CD4-positive, CD25-positive, alpha-beta regulatory T cell (primary cell): ENCODE results near the gene GNB2. TPM values are rescaled to one million over a fixed set of nuclear protein-coding genes. Genes with fewer than 3 reads are reported as not detected.

ENCODE experiments used
- ATAC-seq, 2 donors: fragments of 150-1000 bp; cut with Tn5 transposase; one replicate each; pipeline ENCODE4 v1.10.0; 2021; ENCODE audit warnings: low read depth in 2 of 2, moderate number of reproducible peaks in 2 of 2, moderate library complexity in 1 of 2
- DNase-seq, 3 donors: peaks; one replicate each; pipeline versions ENCODE4 v3.0.0 to v3.0.0-alpha.2; 2012 to 2022; ENCODE audit warnings: mixed read lengths in 1 of 3
- H3K27ac ChIP-seq: one replicate; pipeline ENCODE4 v1.7.0; 2013; ENCODE audit warnings: mild to moderate bottlenecking, low read length; ENCODE audit not compliant: insufficient read depth, poor library complexity, severe bottlenecking
- H3K27me3 ChIP-seq: one replicate; pipeline ENCODE4 v1.7.0; 2013; ENCODE audit warnings: low read length; ENCODE audit not compliant: control insufficient read depth, insufficient read depth
- H3K36me3 ChIP-seq: one replicate; pipeline ENCODE4 v1.7.0; 2013; ENCODE audit warnings: mild to moderate bottlenecking, low read length, moderate library complexity; ENCODE audit not compliant: control insufficient read depth, insufficient read depth
- H3K4me1 ChIP-seq: 2 replicates; pipeline ENCODE4 v1.7.0; 2013; ENCODE audit warnings: mild to moderate bottlenecking, low read length; ENCODE audit not compliant: insufficient read depth, control insufficient read depth, poor library complexity, severe bottlenecking
- H3K4me3 ChIP-seq: one replicate; pipeline ENCODE4 v1.7.0; 2013; ENCODE audit warnings: low read depth, mild to moderate bottlenecking, low read length, moderate library complexity
- H3K9me3 ChIP-seq, 2 experiments: 1 replicate in 1 of 2; 2 replicates in 1 of 2; pipeline ENCODE4 v1.7.0; 2013; ENCODE audit warnings: low read length in 2 of 2, mild to moderate bottlenecking in 1 of 2, moderate library complexity in 1 of 2; ENCODE audit not compliant: control insufficient read depth in 2 of 2
- H3K27ac Mint-ChIP-seq, 3 donors: one replicate each; pipeline ENCODE4 v1.8.0; 2020 to 2022; ENCODE audit warnings: mild to moderate bottlenecking in 3 of 3, mixed read lengths in 3 of 3, moderate library complexity in 2 of 3
- H3K27me3 Mint-ChIP-seq: one replicate; pipeline ENCODE4 v1.8.0; 2022; ENCODE audit warnings: mild to moderate bottlenecking, mixed read lengths
- H3K36me3 Mint-ChIP-seq: one replicate; pipeline ENCODE4 v1.8.0; 2020; ENCODE audit warnings: mixed read lengths
- H3K4me1 Mint-ChIP-seq, 4 donors: one replicate each; pipeline ENCODE4 v1.8.0; 2020 to 2022; ENCODE audit warnings: mixed read lengths in 4 of 4, mild to moderate bottlenecking in 1 of 4
- H3K4me3 Mint-ChIP-seq, 4 donors: one replicate each; pipeline ENCODE4 v1.8.0; 2020 to 2022; ENCODE audit warnings: mild to moderate bottlenecking in 4 of 4, mixed read lengths in 4 of 4, moderate library complexity in 3 of 4
- H3K9me3 Mint-ChIP-seq, 7 donors: one replicate each; pipeline ENCODE4 v1.8.0; 2020 to 2022; ENCODE audit warnings: mixed read lengths in 7 of 7, mild to moderate bottlenecking in 3 of 7, moderate library complexity in 2 of 7
- polyA plus RNA-seq, 4 donors: library from polyadenylated mRNA; unstranded; fragments of 300-500 nt; fragmentation: Illumina TruSeq; gene quantifications; one replicate each; pipeline ENCODE4 v1.2.3, GENCODE V29; 2021
- total RNA-seq: library from RNA; stranded (reverse); gene quantifications from one replicate; pipeline ENCODE4 v1.2.3, GENCODE V29; 2022

GNB2 gene
- total and polyA plus RNA-seq, 5 donors from 2014 or later = 47.2 to 160 (median 67.7) TPM

- peak; percentile 48 to 54 for ATAC-seq
- Mint-ChIP-seq H3K4me1 (peaks cover 0 to 23% (median 7%) of the 10 kb centered on the region in 4 donors), H3K27me3 (peaks cover 13% of the 10 kb centered on the region), H3K4me3 (peak overlapping the region; percentile 91 to 96 (median 94)), H3K9me3 (no peaks in the 10 kb centered on the region), H3K27ac (peak overlapping the region in 2 of 3 donors; percentile 75 to 90), H3K36me3 (no peaks in the 10 kb centered on the region)
- Histone ChIP-seq H3K4me3 (peak overlapping the region; percentile 61), H3K27me3 (peaks cover 2% of the 10 kb centered on the region), H3K4me1 (peaks cover 20% of the 10 kb centered on the region), H3K9me3 (no peaks in the 10 kb centered on the region), H3K27ac (peak overlapping the region; percentile 90), H3K36me3 (no peaks in the 10 kb centered on the region)
- peak; percentile 62 to 73 (median 69) for DNase-seq
These were observed 31.8 kb downstream of the GNB2 start for GRCh38 chr7:100705320-100705752.

- Histone ChIP-seq H3K27me3 (no peaks in the 10 kb centered on the region), H3K4me1 (peaks cover 20% of the 10 kb centered on the region), H3K27ac (peak within 1 kb of the TSS; percentile 90), H3K4me3 (peak within 1 kb of the TSS; percentile 75), H3K9me3 (no peaks in the 10 kb centered on the region), H3K36me3 (no peaks in the 10 kb centered on the region)
- Mint-ChIP-seq H3K9me3 (no peaks in the 10 kb centered on the region), H3K4me3 (peak within 1 kb of the TSS; percentile 91 to 96 (median 94)), H3K36me3 (no peaks in the 10 kb centered on the region), H3K27ac (peak within 1 kb of the TSS; percentile 90 to 96 (median 93)), H3K4me1 (peaks cover 0 to 23% (median 7%) of the 10 kb centered on the region in 4 donors), H3K27me3 (peaks cover 12% of the 10 kb centered on the region)
- peak; percentile 97 to 98 (median 98) for DNase-seq
- ATAC-seq = peak; percentile 95
These were observed 32.5 kb downstream of the GNB2 start, which contains the start of gene POP7 for GRCh38 chr7:100705753-100706671. POP7 (plus strand) TSS chr7:100706121; CDS start chr7:100706831, 710 bp downstream.

GRCh38 chr7:100706672-100707311 is 33.3 kb downstream of the GNB2 start:
- no peaks in the 10 kb centered on the region for H3K27me3 ChIP-seq
- H3K27ac Mint-ChIP-seq = peak overlapping the region in 2 of 3 donors; percentile 90 to 96
- H3K4me1 Mint-ChIP-seq = peaks cover 0 to 23% (median 7%) of the 10 kb centered on the region in 4 donors
- no peaks in the 10 kb centered on the region for H3K36me3 Mint-ChIP-seq
- no peaks in the 10 kb centered on the region for H3K9me3 ChIP-seq
- H3K4me1 ChIP-seq = peaks cover 20% of the 10 kb centered on the region
- H3K4me3 ChIP-seq = peak overlapping the region; percentile 75
- H3K4me3 Mint-ChIP-seq = peak overlapping the region; percentile 91 to 96 (median 94)
- H3K36me3 ChIP-seq = no peaks in the 10 kb centered on the region
- peaks cover 6% of the 10 kb centered on the region for H3K27me3 Mint-ChIP-seq
- H3K27ac ChIP-seq = peak overlapping the region; percentile 90
- DNase-seq (no peak), ATAC-seq (no peak)
- H3K9me3 Mint-ChIP-seq = no peaks in the 10 kb centered on the region

DNA sequence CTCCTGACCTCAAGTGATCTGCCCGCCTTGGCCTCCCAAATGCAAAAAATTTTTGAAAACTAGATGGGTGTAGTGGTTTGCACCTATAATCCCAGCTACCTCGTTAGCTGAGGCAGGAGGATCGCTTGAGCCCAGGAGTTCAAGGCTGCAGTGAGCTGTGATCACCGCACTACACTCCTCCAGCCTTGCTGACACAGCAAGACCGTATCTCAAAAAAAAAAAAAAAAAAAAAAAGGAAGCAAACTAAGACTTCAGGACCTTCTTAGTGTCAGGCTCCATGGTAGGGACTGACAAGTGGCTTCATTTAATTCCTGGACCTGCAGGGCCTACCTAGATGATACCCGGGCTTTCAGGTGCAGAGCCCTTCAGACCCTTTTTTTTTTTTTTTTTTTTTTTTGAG is 34.9 kb downstream of the GNB2 start:
- DNase-seq (no peak), ATAC-seq (no peak)
- Histone ChIP-seq H3K27me3 (no peaks in the 10 kb centered on the region), H3K9me3 (no peaks in the 10 kb centered on the region), H3K4me1 (peaks cover 20% of the 10 kb centered on the region), H3K4me3 (no peak overlapping the region), H3K27ac (no peak overlapping the region), H3K36me3 (no peaks in the 10 kb centered on the region)
- Mint-ChIP-seq H3K36me3 (no peaks in the 10 kb centered on the region), H3K27me3 (peaks cover 5% of the 10 kb centered on the region), H3K4me1 (peaks cover 0 to 23% (median 6%) of the 10 kb centered on the region in 4 donors), H3K9me3 (no peaks in the 10 kb centered on the region), H3K27ac (peak overlapping the region in 1 of 3 donors; percentile 38), H3K4me3 (peak overlapping the region in 3 of 4 donors; percentile 39 to 68 (median 43))

GRCh38 chr7:100710452-100710851 is 36.9 kb downstream of the GNB2 start:
- Mint-ChIP-seq H3K4me1 (peaks cover 0 to 23% (median 5%) of the 10 kb centered on the region in 4 donors), H3K27ac (no peak overlapping the region), H3K4me3 (peak overlapping the region in 1 of 4 donors; percentile 13), H3K36me3 (no peaks in the 10 kb centered on the region), H3K27me3 (peaks cover 5% of the 10 kb centered on the region), H3K9me3 (no peaks in the 10 kb centered on the region)
- DNase-seq = no peak
- no peaks in the 10 kb centered on the region for H3K36me3 ChIP-seq
- H3K9me3 ChIP-seq = no peaks in the 10 kb centered on the region
- peaks cover 16% of the 10 kb centered on the region for H3K4me1 ChIP-seq
- no peak overlapping the region for H3K27ac ChIP-seq
- H3K4me3 ChIP-seq = no peak overlapping the region
- H3K27me3 ChIP-seq = no peaks in the 10 kb centered on the region
- no peak for ATAC-seq

GRCh38 chr7:100711369-100711768 is 37.8 kb downstream of the GNB2 start:
- Mint-ChIP-seq H3K27me3 (peaks cover 5% of the 10 kb centered on the region), H3K36me3 (no peaks in the 10 kb centered on the region), H3K9me3 (no peaks in the 10 kb centered on the region), H3K27ac (no peak overlapping the region), H3K4me3 (no peak overlapping the region), H3K4me1 (peaks cover 0 to 16% (median 3%) of the 10 kb centered on the region in 4 donors)
- Histone ChIP-seq H3K4me1 (peaks cover 11% of the 10 kb centered on the region), H3K27me3 (no peaks in the 10 kb centered on the region), H3K27ac (no peak overlapping the region), H3K36me3 (no peaks in the 10 kb centered on the region), H3K9me3 (no peaks in the 10 kb centered on the region), H3K4me3 (no peak overlapping the region)
- ATAC-seq = no peak
- no peak for DNase-seq

GRCh38 chr7:100714725-100715124 is 41.2 kb downstream of the GNB2 start:
- no peaks in the 10 kb centered on the region for H3K4me1 Mint-ChIP-seq
- ATAC-seq (no peak), DNase-seq (no peak)
- Histone ChIP-seq H3K36me3 (no peaks in the 10 kb centered on the region), H3K27ac (no peak overlapping the region), H3K9me3 (no peaks in the 10 kb centered on the region), H3K27me3 (peaks cover 4% of the 10 kb centered on the region), H3K4me3 (no peak overlapping the region), H3K4me1 (no peaks in the 10 kb centered on the region)
- H3K36me3 Mint-ChIP-seq = no peaks in the 10 kb centered on the region
- H3K27me3 Mint-ChIP-seq = peaks cover 18% of the 10 kb centered on the region
- H3K4me3 Mint-ChIP-seq = no peak overlapping the region
- no peak overlapping the region for H3K27ac Mint-ChIP-seq
- peaks cover 0 to 15% (median 3%) of the 10 kb centered on the region in 7 donors for H3K9me3 Mint-ChIP-seq
